Measurements from ENCODE around the gene BHLHA15. TPM values are rescaled to one million over a fixed set of nuclear protein-coding genes. Genes with fewer than 3 reads are reported as not detected.

Gene BHLHA15
- 8.6 TPM for total RNA-seq

DNA sequence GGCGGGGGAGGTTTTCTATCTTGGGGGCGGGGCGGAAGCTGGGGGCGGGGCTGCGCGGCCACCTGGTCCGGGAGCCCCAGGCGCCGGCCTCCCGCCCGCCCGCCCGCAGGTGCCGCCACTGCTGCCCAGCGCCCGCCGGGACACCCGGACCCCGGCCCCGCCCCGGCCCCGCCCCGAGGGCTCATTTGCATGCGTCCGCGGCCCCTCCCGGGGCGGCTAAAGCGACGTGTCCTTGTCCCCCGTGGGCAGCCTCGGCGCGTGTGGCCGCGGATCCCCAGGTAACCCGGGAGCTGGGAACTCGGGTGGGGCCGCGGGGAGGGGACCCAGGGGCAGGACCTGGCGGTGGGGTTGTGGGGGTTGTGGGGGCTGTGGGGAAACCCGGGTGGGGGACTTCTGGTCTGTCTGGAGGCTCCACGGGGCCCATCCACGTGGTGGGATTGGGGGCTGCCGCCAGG lies at the start of gene BHLHA15:
BHLHA15 (plus strand) TSS at position 219 of the 455 bp plus-strand sequence. CDS start 871 bp downstream, outside the sequence.
- no peak for FAIRE-seq
- DNase-seq (ENCODE audit: low spot score in 2 of 2): peak; percentile 51 to 70

DNA sequence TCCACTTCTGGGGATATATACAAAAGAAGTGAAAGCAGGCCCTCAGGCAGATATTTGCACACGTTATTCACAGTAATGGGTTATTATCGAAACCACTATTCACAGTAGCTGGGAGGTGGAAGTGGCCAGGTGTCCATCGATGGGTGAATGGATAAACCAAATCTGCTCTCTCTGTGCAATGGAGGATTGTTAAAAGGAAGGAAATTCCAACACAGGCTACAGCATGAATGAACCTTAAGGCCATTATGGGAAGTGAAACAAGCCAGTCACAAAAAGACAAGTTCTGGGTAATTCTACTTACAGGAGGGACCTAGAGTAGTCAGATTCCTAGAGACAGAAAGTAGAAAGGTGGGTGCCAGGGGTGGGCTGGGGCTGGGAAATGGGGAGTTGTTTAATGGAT lies 48.5 kb upstream of the BHLHA15 start:
- FAIRE-seq: no peak
- no peak for DNase-seq (ENCODE audit: low spot score in 2 of 2)

DNA sequence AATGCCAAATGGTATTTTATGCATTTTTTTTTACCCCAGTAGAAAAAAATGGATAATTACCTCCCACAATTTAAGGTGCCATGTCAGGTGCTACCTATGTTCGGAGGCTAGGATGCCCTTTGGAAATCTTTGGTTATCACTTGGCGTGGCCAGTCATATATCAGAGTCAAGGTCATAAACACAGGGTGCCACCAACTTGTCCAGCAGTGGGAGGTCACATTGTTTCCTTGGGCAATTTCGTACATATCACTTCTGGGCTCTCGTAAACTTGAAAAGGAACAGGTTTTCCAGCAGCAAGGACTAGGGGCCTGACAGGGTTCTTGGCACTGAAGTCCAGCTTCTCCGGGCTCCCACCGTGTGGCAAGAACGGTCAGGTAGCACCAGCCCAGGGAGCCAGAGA lies 48.0 kb upstream of the BHLHA15 start:
- FAIRE-seq (no peak), DNase-seq (ENCODE audit: low spot score in 2 of 2) (no peak)

DNA sequence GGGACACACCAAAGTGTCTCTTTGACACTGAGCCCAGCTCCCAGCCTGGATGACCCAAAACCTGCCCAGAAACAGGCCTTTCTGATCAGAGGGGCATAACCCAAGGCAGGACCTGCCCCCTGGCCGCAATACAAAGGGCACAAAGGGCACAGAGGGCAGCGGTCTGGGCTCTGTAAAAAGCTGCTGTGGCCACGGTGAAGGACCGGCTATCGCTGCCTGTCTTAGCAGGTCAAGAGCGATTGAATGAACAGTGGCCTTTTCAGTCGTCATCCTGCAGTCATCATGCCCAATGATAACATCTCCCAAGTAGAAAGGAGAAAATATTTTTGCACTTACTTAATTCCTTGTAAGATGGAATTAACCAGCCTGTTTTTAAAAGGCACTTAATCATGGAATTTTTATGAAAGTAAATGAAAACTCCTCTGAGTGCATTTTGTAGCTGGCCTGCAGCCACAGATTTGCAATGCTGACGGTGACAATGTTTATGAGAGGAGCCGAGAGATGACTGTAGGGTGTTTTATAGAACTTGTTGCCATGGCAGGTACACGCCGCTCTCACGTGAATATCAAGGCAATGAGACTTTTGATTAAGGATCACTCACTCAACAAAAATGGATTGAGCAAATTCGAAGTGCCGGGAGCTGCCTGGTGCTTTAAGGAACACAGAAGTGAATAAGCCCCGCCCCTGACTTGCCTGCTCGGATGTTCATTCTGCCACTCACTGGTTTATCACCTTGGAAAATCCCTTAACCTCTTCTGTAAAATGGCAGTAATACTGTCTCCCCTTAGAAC lies 47.3 kb upstream of the BHLHA15 start:
- DNase-seq (ENCODE audit: low spot score in 2 of 2): no peak
- FAIRE-seq: no peak

DNA sequence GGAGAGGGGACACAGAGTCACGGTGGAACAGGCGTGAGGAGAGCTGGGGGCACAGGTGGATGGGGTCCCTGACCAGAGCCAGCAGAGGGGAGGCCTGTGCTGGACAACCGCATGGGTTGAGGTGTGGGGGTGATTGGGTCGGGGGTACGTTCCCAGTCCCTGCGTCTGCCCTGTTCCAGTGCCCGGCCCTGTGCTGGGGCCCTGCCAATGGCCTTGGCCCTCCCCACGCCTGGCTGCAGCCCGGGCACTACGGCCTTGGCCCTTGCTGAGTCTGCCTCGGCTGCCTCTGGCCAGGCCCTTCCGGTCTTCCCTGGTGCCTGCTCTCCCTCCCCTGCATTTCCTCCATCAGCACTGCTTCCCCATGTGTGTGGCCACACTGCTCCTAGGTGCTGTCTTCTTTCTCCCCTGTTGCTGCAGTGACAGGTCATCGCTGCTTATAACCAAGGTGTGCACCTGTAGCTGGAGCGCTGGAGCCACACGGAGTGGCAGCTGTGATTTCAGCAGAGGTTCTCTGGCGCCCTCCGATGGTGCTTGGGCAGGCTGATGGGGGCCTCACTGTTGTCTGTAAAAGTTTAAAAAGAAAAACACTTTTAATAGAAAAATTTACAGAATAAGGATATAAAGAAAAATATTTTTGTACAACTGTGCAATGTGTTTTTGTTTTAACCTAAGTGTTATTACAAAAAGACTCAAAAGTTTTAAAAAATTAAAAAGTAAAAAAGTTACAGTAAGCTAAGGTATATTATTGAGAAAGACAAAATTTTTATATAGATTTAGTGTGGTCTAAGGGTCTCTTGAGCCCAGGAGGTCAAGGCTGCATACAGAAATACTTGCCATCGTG lies 45.2 kb upstream of the BHLHA15 start:
- FAIRE-seq (no peak), DNase-seq (ENCODE audit: low spot score in 2 of 2) (no peak)

DNA sequence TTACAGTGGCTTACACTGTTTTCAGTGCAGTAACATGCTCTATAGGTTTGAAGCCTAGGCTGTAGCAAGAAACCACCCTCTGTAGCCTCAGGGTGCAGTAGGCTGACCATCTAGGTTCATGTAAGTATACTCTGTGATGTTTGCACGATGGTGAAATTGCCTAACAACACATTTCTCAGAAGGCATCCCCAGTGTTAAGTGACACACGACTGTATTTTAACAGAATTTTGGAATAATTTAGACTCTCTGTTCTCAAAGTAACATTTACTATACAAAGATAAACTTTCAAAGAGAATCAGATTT lies 44.6 kb upstream of the BHLHA15 start:
- DNase-seq (ENCODE audit: low spot score in 2 of 2) (no peak), FAIRE-seq (no peak)

DNA sequence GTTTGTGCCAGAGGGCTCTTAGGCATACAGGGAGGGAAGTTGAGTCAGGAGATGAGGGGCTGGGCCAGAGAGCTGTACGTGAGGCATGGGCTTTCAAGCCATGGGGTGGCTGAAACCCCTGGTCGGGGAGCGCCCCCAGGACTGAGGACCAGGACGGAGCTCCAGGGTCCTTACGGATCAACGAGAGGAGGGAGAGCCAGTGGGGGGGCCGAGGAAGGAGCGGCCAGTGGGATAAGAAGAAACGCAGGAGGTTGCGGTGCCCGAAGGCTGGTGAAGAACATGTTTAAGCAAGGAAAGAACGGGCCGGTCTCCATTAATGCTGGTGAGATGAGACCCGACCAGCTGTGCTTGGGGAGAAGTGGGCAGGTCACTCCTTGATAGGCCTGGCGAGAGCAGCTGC lies 43.6 kb upstream of the BHLHA15 start:
- FAIRE-seq (no peak), DNase-seq (ENCODE audit: low spot score in 2 of 2) (no peak)

DNA sequence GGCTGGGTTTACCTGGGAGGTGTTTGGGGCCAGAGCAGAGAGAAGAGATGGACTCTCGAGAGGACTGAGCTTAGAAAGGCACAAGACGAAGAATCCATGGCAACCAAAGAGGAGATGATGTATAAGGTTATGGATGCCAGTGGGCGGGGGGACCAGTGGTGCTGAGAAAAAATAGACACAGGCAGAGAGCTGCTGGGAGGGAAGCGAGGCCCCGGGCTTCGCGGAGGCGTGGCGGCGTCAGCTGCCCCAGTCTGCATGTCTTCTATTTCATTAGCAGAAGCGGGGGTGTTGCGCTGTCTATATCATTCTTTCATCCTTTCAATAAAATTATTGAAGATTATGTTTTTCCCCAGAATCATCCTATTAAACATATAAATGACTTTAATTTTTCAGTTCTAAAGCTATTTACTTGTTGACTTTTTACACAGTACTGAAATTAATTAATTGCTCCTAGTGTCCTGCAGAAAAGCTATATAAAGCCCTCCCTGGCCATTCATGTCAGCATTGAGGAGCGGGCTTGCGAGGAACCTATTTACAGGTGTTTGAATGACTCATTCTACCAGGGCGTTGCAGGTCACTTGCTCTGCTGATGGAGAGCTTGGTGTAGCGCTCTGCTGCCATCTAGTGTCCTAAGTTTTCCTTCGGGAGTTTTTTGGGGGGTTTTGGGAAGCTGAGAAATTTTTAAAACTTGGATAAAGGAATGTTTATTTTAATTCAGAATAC lies 42.9 kb upstream of the BHLHA15 start:
- DNase-seq (ENCODE audit: low spot score in 2 of 2) (peak; percentile 74 to 81), FAIRE-seq (peak; percentile 47)

DNA sequence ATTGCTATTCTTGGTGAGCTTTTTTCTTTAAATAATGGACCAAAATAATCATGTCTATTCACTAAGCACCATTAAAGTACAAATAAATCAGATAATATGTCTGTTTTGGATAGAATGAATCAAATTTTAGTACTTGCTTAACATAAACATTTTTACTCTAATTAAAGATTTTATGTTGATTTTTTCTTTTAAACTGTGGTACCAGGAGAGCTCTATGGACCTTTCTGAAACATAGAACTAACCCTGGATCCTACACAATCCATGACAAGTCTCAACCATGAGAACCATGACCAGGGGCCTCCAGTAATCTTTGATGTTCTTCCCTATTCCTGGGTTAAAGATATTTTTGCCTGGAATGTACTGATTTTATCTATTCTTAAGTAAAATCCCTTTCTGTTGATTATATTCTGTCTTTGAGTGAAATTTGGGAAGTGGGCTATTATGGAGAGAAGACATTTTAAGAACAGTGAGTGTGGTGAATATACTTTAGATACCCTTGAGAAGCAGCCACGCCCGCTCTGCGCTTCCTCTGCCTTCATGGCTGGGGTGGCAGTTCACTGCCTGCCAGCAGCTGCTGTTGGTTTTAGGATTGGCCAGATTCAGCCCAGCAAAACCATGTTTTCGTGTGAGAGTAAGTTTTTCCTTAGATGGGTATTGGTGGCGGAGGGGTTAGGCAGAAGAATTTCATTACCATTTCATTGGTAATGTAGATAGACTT lies 42.2 kb upstream of the BHLHA15 start:
- no peak for DNase-seq (ENCODE audit: low spot score in 2 of 2)
- no peak for FAIRE-seq

DNA sequence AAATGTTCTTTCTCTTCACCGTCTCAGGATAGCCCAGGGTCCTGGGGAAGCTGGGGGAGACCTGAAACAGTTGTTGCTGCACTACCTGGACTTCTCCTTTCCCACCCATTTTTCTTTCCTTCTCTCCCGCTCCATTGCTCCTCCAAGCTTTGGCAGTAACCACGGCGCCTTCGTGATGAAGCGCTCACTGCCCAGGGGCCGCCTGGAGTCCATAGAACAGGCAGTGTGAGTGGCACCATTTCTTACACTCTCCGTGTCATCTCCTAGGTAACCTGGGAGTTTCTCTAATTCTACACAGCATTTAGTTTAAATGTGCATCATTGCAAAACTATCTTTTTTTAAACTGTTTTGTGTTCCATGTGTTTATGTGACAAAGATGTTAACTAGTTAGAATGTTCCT lies 40.3 kb upstream of the BHLHA15 start:
- FAIRE-seq: no peak
- no peak for DNase-seq (ENCODE audit: low spot score in 2 of 2)

DNA sequence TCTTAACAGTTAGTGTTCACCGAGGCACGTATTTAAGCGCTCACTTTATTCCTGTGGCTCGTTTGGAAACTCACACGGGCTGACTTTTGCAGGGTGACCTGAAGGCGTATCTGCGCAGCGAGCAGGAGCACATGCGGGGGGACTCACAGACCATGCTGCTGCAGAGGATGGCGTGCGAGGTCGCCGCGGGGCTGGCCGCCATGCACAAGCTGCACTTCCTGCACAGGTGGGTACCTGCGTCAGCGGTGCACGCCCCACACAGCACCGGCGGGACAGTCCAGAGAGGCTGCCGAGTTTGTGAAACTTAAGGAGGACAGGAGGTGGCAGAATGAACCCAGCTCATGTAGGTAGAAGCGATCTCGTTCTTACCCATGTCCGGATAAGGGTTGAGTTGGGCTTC lies 39.8 kb upstream of the BHLHA15 start:
- DNase-seq (ENCODE audit: low spot score in 2 of 2): no peak
- FAIRE-seq: no peak

DNA sequence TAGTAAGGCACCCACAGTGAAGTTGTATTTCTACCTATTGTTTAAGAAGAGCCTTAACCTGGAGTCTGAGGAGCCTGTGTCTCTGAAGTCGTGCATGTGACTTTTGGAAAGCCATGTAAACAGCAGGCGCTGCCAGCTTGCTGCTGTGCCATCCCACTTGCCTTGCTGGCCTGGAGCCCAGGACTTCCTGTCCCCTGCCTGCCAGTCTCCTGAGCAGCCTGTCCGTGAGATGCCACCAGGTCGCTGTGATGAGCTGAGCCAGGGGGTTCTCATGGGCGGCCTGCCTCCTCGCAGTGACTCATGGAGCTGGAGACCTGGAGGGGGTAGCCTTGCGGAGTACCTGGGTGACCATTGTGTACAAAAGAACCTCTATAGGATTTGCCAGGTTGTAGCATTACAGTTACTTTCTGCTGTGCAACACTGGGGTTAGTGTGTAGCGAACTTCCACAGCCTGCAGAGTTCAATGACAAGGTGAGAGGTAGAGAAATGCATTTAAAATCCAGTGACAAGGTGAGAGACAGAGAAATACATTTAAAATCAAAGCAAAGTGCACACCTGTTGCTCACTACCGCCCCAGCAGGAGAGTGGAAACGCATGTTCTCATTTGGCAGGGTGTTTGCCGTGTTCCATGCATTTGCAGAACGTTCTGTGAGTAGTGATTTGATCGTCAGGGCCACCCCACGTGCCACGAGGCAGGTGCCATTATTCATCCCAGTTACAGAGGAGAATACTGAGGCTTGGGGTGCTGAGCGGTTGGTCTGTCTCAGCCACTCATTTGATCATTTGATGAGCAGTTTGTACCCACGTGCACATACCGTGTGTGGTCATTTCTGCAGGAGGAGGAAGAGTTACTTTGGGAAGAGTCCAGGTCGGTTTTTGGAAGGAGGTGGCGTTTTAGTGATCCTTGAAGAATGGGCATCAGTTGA lies 36.6 kb upstream of the BHLHA15 start:
- no peak for FAIRE-seq

DNA sequence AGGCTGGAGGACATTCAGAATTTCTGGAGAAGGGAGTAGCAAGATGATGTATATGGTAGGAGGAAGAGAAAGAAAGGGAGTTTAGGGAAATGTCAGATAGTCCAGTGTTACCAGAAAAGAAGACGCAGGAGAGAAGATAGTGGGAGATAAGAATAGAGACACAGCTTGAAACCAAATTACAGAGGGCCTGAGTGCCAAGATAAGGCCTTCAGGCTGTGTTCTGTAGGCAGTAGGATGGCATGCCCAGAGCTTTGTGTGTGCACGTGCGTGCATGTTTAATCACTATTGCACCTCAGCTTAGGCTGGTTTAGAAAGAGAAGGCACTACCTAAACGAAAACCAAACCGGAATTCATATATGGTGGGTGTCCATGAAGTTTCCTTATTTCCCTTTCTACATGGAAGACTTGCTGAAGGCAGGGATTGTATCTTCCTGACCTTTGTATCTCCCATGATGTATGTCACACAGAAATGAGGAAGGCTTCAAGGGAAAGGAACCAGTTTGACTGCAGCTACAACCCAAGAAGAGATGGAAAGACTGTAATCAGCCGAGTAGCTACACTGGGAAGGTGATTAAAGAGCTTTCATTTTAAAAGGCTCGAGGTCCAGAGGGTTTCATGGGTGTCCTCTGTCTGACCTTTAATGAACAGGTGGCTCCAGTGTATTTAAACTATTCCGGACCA lies 35.8 kb upstream of the BHLHA15 start:
- FAIRE-seq (no peak), DNase-seq (ENCODE audit: low spot score in 2 of 2) (no peak)

More for the DNA sequence above, 36.6 kb upstream of the BHLHA15 start:
- no peak for DNase-seq (ENCODE audit: low spot score in 2 of 2)

DNA sequence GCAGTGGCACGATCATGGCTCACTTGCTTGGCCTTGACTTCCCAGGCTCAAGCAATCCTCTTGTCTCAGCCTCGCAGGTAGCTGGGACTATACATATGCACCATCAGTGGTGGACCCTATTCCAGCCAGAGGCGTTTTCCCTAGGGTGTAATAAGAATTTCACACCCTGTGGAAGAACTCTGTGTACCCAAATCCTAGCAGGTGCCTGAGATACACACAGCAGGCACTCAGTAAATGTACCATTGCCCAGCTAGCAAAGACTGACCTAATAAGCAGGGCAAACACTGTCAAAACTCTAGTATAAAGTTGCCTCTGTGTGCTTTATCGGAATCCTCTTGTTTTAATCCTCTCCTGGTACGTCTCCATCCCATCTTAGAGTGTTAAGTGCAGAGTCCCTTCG lies 33.7 kb upstream of the BHLHA15 start:
- FAIRE-seq (no peak), DNase-seq (ENCODE audit: low spot score in 2 of 2) (no peak)

DNA sequence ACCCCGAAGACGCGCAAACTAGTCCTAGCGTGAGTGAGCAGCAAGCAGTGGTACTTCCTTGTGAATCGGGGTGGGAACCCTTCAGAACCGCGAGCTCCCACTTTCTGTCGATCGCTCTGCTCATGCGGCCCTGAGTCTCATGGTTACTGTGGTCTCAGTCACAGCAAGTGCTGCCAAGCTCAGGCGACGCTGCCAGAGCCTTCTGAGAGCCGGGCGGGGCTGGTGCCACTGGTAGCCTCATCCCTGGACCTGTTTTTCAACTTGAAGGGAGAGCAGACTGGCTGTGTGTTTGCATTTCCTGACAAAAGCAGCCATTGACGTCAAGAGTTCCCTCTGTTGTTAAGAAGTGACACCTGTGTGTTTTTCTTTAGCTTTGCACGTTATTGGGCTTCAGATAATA lies 32.9 kb upstream of the BHLHA15 start:
- FAIRE-seq (no peak), DNase-seq (ENCODE audit: low spot score in 2 of 2) (no peak)

DNA sequence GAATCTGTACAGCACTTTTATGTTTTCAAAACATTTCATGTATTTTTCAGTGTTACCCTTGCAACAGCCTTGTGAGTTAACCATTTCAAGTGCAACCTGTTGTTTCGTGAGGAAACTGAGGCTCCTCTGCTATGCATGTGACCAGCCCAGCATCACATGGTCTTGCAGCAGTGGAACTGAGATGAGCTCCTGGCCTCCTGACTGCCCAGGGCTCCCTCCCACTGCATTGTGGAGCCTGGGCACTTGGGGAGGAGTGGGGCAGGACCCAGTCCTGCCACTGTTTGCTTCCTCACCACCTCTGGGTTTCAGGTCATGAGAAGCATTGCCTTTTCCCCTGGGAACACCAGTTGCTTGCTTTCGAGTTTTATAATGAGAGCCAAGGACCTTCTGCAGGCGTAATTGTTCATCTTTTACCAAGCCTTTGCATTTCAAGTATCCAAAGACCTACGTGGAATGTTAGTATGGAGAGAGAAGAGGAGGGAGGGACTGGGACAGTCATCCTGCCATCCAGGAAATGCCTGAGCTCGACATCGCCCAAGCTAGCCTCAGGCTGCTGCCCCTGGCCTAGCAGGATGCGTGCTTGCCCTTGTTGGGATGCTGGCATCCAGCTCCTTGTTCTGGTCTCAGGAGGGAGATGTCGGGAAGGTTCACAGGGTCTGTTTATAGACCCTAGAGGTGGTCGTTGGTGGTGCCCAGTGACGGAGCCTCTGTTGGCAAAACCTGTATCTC lies 32.3 kb upstream of the BHLHA15 start:
- no peak for FAIRE-seq
- no peak for DNase-seq (ENCODE audit: low spot score in 2 of 2)

DNA sequence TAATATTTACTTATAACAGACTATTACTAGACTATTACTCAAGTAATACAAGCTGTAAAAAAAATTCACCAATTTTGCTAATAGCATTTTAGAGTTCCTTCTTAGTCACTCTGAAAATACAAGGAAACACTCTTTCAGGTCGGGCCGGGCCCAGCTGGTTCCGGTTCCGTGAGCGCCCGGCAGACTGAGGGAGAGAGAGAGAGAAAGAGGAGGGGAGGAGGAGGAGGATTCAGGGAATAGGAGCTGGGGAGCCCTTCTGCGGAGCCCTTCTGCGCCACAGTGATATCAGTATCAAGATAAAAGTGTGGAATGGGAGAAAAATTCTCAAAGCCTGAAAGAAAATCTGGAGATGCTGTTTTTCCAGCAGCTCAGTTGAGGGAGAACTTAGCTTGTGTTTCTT lies 30.5 kb upstream of the BHLHA15 start:
- FAIRE-seq: no peak
- no peak for DNase-seq (ENCODE audit: low spot score in 2 of 2)

DNA sequence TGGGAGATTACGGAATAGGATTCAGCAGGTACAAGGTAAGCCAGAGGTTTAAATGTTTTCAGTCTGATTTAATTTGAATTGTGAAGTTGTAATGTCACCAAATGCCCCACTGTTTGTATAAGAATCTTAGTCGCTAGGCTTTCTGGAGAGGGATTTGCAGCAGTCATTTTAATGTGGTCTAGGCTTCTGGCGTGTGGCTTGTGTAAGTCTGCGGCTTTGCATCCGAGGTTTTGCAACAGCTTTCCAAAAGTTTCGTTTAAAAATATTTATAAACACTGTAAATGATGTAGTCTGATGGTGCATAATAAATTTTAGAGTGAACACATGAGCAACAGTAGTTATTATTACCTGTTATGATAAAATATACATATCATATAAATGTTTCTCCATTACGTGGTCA lies 26.1 kb upstream of the BHLHA15 start:
- FAIRE-seq (no peak), DNase-seq (ENCODE audit: low spot score in 2 of 2) (no peak)

Measured in frontal cortex (tissue), 4 donors.